ENCODE measurements around the gene CNOT10.

Gene CNOT10

GRCh38 chr3:32818970-32819511 lies 134.1 kb downstream of the CNOT10 start:
- H3K4me3 ChIP-seq (ENCODE audit: low read depth, low read length), result no peak overlapping the region
- no peaks in the 10 kb centered on the region for H3K4me1 ChIP-seq (ENCODE audit: control insufficient read depth, insufficient read depth, low read length)
- TF ChIP-seq ZSCAN16 (tag by site-specific recombination; IDR thresholded peaks at IDR 0.05) (no peak), ZSCAN23 (tag by site-specific recombination; IDR thresholded peaks at IDR 0.05) (no peak), SCRT1 (tag by site-specific recombination; IDR thresholded peaks at IDR 0.05; ENCODE audit: borderline replicate concordance) (no peak), ZNF561 (tag by site-specific recombination; IDR thresholded peaks at IDR 0.05; ENCODE audit: borderline replicate concordance) (no peak), ZNF211 (tag by site-specific recombination; IDR thresholded peaks at IDR 0.05; ENCODE audit: low read depth) (no peak), ZNF639 (tag by site-specific recombination; IDR thresholded peaks at IDR 0.05) (no peak), ZNF394 (tag by site-specific recombination; IDR thresholded peaks at IDR 0.05; ENCODE audit: borderline replicate concordance) (no peak), ZNF114 (tag by site-specific recombination; IDR thresholded peaks at IDR 0.05) (no peak), ZNF692 (tag by site-specific recombination; IDR thresholded peaks at IDR 0.05) (no peak), ZNF571 (tag by site-specific recombination; IDR thresholded peaks at IDR 0.05) (no peak), ZBTB26 (tag by site-specific recombination; optimal IDR thresholded peaks at IDR 0.05) (no peak), ZNF302 (tag by site-specific recombination; IDR thresholded peaks at IDR 0.05; ENCODE audit: low read depth) (no peak), ZNF350 (tag by site-specific recombination; IDR thresholded peaks at IDR 0.05) (no peak), ZNF830 (tag by site-specific recombination; IDR thresholded peaks at IDR 0.05; ENCODE audit: low read depth) (no peak), TSHZ1 (tag by site-specific recombination; IDR thresholded peaks at IDR 0.05; ENCODE audit: borderline replicate concordance) (no peak), ATF2 (tag by site-specific recombination; IDR thresholded peaks at IDR 0.05; ENCODE audit: low read depth) (no peak)
- ChIA-PET CTCF (no interaction called here), POLR2A (no interaction called here)
- H3K9me3 ChIP-seq (ENCODE audit: control insufficient read depth, insufficient read depth, low read depth, low read length), result no peaks in the 10 kb centered on the region
- H3K36me3 ChIP-seq (ENCODE audit: control insufficient read depth in 2 of 2, insufficient read depth in 1 of 2, low read length in 2 of 2), result peaks cover 0 to 20% of the 10 kb centered on the region in 2 experiments; a peak in 1 of 3 replicates
- H3K27ac ChIP-seq (ENCODE audit: extremely low read depth, low read depth, low read length), result no peak overlapping the region

Measured in HEK293 (cell line).